Measurements from ENCODE around the gene CDK5RAP2. TPM values are rescaled to one million over a fixed set of nuclear protein-coding genes. Genes with fewer than 3 reads are reported as not detected.

CDK5RAP2 gene
- total RNA-seq, 4 donors from 2014 or later: 57.4 to 86.3 (median 70.3) TPM

DNA sequence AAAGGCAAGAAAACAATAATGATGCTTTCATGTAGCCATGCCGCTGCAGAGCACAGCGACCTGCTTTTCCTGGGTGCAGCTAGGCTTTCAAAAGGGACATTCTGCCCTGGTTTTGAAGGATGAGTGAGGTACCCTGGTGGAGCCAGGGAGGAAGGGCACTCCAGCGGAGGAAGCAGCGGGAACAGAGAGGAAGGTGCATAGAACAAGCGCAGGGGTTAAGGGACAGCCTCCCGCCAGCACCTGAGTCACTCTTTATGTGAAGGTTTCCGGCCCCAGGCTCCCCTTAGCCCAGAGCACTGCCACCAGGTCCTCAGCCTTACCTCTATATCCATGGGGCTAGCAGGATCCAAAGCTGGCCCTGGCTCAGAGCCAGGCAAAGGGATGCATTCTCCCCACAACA lies 221.1 kb downstream of the CDK5RAP2 start:
- in situ Hi-C loops (cut with MboI; ENCODE audit: low sequenced_read_pairs in 4 of 4) (loop anchor here in 2 of 4 donors (25.0 kb wide), 1 partner anchor 797 kb away; no protein-coding TSS in a partner anchor), intact Hi-C loops (cut with DNase I; ENCODE audit: low total_unique reads) (no loop called here)
- TF ChIP-seq POLR2A (IDR thresholded peaks at IDR 0.05) (no peak), CTCF (IDR thresholded peaks at IDR 0.05 in 4 of 5, conservative IDR thresholded peaks at IDR 0.05 in 1 of 5) (no peak)
- Histone ChIP-seq H3K36me3 (no peaks in the 10 kb centered on the region), H3K9me3 (no peaks in the 10 kb centered on the region), H3K27ac (no peak overlapping the region), H3K4me1 (no peaks in the 10 kb centered on the region), H3K4me3 (no peak overlapping the region), H3K27me3 (no peaks in the 10 kb centered on the region)
- no peak for ATAC-seq
- no peak for DNase-seq

- no peak for TF ChIP-seq CTCF (IDR thresholded peaks at IDR 0.05 in 4 of 5, conservative IDR thresholded peaks at IDR 0.05 in 1 of 5)
- no peaks in the 10 kb centered on the region for H3K4me1 ChIP-seq
- no peaks in the 10 kb centered on the region for H3K36me3 ChIP-seq
- no peaks in the 10 kb centered on the region for H3K9me3 ChIP-seq
- ATAC-seq (no peak), DNase-seq (no peak)
- no peak overlapping the region for H3K27ac ChIP-seq
- in situ Hi-C loops (cut with MboI; ENCODE audit: low sequenced_read_pairs in 4 of 4) (loop anchor here in 2 of 4 donors (25.0 kb wide), 1 partner anchor 791 kb away; no protein-coding TSS in a partner anchor), intact Hi-C loops (cut with DNase I; ENCODE audit: low total_unique reads) (no loop called here)
- no peak overlapping the region for H3K4me3 ChIP-seq
- H3K27me3 ChIP-seq: no peaks in the 10 kb centered on the region
Measured at GRCh38 chr9:120353506-120353905, 226.5 kb downstream of the CDK5RAP2 start.

GRCh38 chr9:120351106-120351505 lies 228.9 kb downstream of the CDK5RAP2 start:
- intact Hi-C loops (cut with DNase I; ENCODE audit: low total_unique reads) (no loop called here), in situ Hi-C loops (cut with MboI; ENCODE audit: low sequenced_read_pairs in 4 of 4) (loop anchor here in 2 of 4 donors (25.0 kb wide), 1 partner anchor 789 kb away; no protein-coding TSS in a partner anchor)
- Histone ChIP-seq H3K27ac (no peak overlapping the region), H3K9me3 (no peaks in the 10 kb centered on the region), H3K36me3 (no peaks in the 10 kb centered on the region), H3K4me1 (no peaks in the 10 kb centered on the region), H3K4me3 (no peak overlapping the region), H3K27me3 (no peaks in the 10 kb centered on the region)
- DNase-seq: no peak
- no peak for ATAC-seq
- TF ChIP-seq POLR2A (IDR thresholded peaks at IDR 0.05): no peak
- no peak for TF ChIP-seq CTCF (IDR thresholded peaks at IDR 0.05 in 4 of 5, conservative IDR thresholded peaks at IDR 0.05 in 1 of 5)

- H3K4me3 ChIP-seq: no peak overlapping the region
- TF ChIP-seq CTCF (IDR thresholded peaks at IDR 0.05 in 4 of 5, conservative IDR thresholded peaks at IDR 0.05 in 1 of 5) (no peak), POLR2A (IDR thresholded peaks at IDR 0.05) (no peak)
- no peaks in the 10 kb centered on the region for H3K36me3 ChIP-seq
- H3K4me1 ChIP-seq: no peaks in the 10 kb centered on the region
- intact Hi-C loops (cut with DNase I; ENCODE audit: low total_unique reads) (no loop called here), in situ Hi-C loops (cut with MboI; ENCODE audit: low sequenced_read_pairs in 4 of 4) (loop anchor here in 2 of 4 donors (25.0 kb wide), 1 partner anchor 788 kb away; no protein-coding TSS in a partner anchor)
- H3K27me3 ChIP-seq: no peaks in the 10 kb centered on the region
- no peaks in the 10 kb centered on the region for H3K9me3 ChIP-seq
- ATAC-seq (no peak), DNase-seq (no peak)
- H3K27ac ChIP-seq: no peak overlapping the region
Measured at GRCh38 chr9:120350596-120350995, 229.4 kb downstream of the CDK5RAP2 start.

DNA sequence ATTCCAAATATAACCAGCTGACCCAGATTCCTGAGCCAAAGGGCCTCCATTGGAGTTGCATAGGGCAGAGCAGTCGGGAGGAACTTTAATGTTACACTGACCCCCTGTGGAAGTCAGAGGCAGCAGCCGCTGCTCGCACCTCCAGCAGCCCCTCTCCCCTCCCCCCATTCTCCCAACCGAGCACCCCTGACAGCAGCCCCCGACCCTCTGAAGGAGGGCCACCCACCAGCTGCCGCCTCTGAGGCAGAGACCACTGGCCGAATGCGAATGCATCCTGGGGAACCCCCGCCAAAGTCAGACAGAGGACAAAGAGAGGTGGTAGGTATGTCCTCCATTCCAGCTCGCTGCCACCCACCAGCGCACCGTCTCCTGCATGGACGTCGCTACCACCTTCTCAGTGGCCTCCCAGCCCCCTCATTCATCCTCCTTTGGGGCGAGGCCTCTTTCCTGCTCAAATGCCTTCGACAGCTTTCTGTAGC lies 231.0 kb downstream of the CDK5RAP2 start:
- H3K27me3 ChIP-seq: no peaks in the 10 kb centered on the region
- H3K4me3 ChIP-seq: no peak overlapping the region
- no peaks in the 10 kb centered on the region for H3K4me1 ChIP-seq
- in situ Hi-C loops (cut with MboI; ENCODE audit: low sequenced_read_pairs in 4 of 4): loop anchor here in 1 of 4 donors (25.0 kb wide), 1 partner anchor 387 kb away; no protein-coding TSS in a partner anchor
- no peaks in the 10 kb centered on the region for H3K36me3 ChIP-seq
- DNase-seq: no peak
- ATAC-seq: peak; percentile 42 to 68
- no peak for TF ChIP-seq POLR2A (IDR thresholded peaks at IDR 0.05)
- peak; percentile 37 to 69 (median 55) for TF ChIP-seq CTCF (IDR thresholded peaks at IDR 0.05 in 4 of 5, conservative IDR thresholded peaks at IDR 0.05 in 1 of 5)
- no peaks in the 10 kb centered on the region for H3K9me3 ChIP-seq
- intact Hi-C loops (cut with DNase I; ENCODE audit: low total_unique reads): loop anchor here (2.0 to 5.0 kb wide), 2 partner anchors 128 to 388 kb away; no protein-coding TSS in a partner anchor
- H3K27ac ChIP-seq: no peak overlapping the region
